Kidney (tissue), 14 donors: ENCODE measurements around the gene ZFP57. TPM values are rescaled to one million over a fixed set of nuclear protein-coding genes. Genes with fewer than 3 reads are reported as not detected.

Experiments
- DNase-seq, 5 donors: peaks; one replicate each; pipeline ENCODE4 v3.0.0-alpha.2; 2013 to 2020
- FAIRE-seq: peaks from 2 replicates; lab custom pipeline; 2012; peaks lifted over from hg19 to GRCh38; lab: Jason Lieb, UNC
- H3K27ac ChIP-seq, 2 donors: one replicate each; pipeline ENCODE4 v1.7.0; 2013; ENCODE audit warnings: low read depth in 2 of 2, low read length in 2 of 2, inconsistent platforms in 1 of 2
- H3K27me3 ChIP-seq: one replicate; pipeline ENCODE4 v1.7.1; 2013; ENCODE audit warnings: low read length, inconsistent platforms; ENCODE audit not compliant: control insufficient read depth, insufficient read depth
- H3K36me3 ChIP-seq, 3 donors: one replicate each; pipeline versions ENCODE4 v1.7.0 to v1.7.1; 2013; ENCODE audit warnings: low read length in 3 of 3, control low read depth in 1 of 3, inconsistent platforms in 1 of 3; ENCODE audit not compliant: insufficient read depth in 3 of 3, control insufficient read depth in 2 of 3
- H3K4me1 ChIP-seq, 3 donors: one replicate each; pipeline versions ENCODE4 v1.7.0 to v1.7.1; 2013; ENCODE audit warnings: low read length in 3 of 3, inconsistent platforms in 1 of 3, low read depth in 1 of 3; ENCODE audit not compliant: control insufficient read depth in 2 of 3, insufficient read depth in 2 of 3
- H3K4me3 ChIP-seq, 3 donors: one replicate each; pipeline versions ENCODE4 v1.7.0 to v1.8.1; 2013; ENCODE audit warnings: low read length in 3 of 3, control low read depth in 1 of 3, inconsistent platforms in 1 of 3
- H3K9ac ChIP-seq, 3 donors: one replicate each; pipeline versions ENCODE4 v1.7.0 to v1.7.1; 2013; ENCODE audit warnings: low read length in 3 of 3, control low read depth in 1 of 3, inconsistent platforms in 1 of 3
- H3K9me3 ChIP-seq, 3 donors: one replicate each; pipeline versions ENCODE4 v1.7.0 to v1.7.1; 2013; ENCODE audit warnings: low read length in 3 of 3, control low read depth in 1 of 3, inconsistent platforms in 1 of 3; ENCODE audit not compliant: control insufficient read depth in 2 of 3, insufficient read depth in 1 of 3
- CTCF ChIP-seq: IDR thresholded peaks from 3 replicates; pipeline ENCODE4 v1.5.1; 2012; ENCODE audit warnings: mild to moderate bottlenecking, moderate library complexity, borderline replicate concordance; ENCODE audit not compliant: insufficient read depth; ENCODE audit errors: extremely low read depth
- intact Hi-C: fragments of 100-400 bp; cut with DNase I; formaldehyde crosslinking; loops from one replicate; pipeline ENCODE4 v1.11.1; 2022
- polyA plus RNA-seq: library from polyadenylated mRNA; stranded (reverse); fragments of 350-450 nt; fragmentation: Illumina TruSeq; extraction: RNeasy Lipid Tissue Mini Kit (QIAGEN cat#74804); gene quantifications from one replicate; pipeline ENCODE4 v1.2.3, GENCODE V29; 2014; ENCODE audit warnings: low read depth, low replicate concordance; ENCODE audit not compliant: insufficient read depth
- total RNA-seq: library from RNA; stranded (reverse); fragmentation: NEBNext Ultra II Directional; extraction: Animal tissue kit (Norgen Biotek cat#: 25700); gene quantifications from one replicate; pipeline ENCODE4 v1.2.1, GENCODE V29; 2021
- donor health status: control.
- donor health status: control.
- donor health status: control.
- donor health status: control.
- donor health status: control.
- donor health status: DM: yes; HTN: yes; CAD: no.
- donor health status: Normal renal cell carcinoma (clear cell type).

The ZFP57 gene
- total and polyA plus RNA-seq, 2 donors from 2014 or later = 1.1 TPM; not detected in 1

GRCh38 chr6:29632789-29633533, 48.0 kb downstream of the ZFP57 start, which contains the start of gene GABBR1:
Gene GABBR1 (minus strand): TSS chr6:29633183. CDS start chr6:29632385, 798 bp downstream.
- intact Hi-C loops = no loop called here
- H3K27me3 ChIP-seq = no peaks in the 10 kb centered on the region
- H3K27ac ChIP-seq = no peak within 1 kb of the TSS
- peaks cover 0 to 13% (median 0%) of the 10 kb centered on the region in 3 donors for H3K4me1 ChIP-seq
- FAIRE-seq = no peak
- no peak for TF ChIP-seq CTCF
- peak; percentile 95 to 98 (median 96) for DNase-seq
- H3K4me3 ChIP-seq = peak within 1 kb of the TSS; percentile 56 to 72 (median 70)
- no peaks in the 10 kb centered on the region for H3K9me3 ChIP-seq
- H3K9ac ChIP-seq = peak within 1 kb of the TSS; percentile 22 to 65 (median 58)
- H3K36me3 ChIP-seq = no peaks in the 10 kb centered on the region

- no peaks in the 10 kb centered on the region for H3K27me3 ChIP-seq
- H3K36me3 ChIP-seq = no peaks in the 10 kb centered on the region
- no peaks in the 10 kb centered on the region for H3K9me3 ChIP-seq
- intact Hi-C loops = no loop called here
- no peak overlapping the region for H3K27ac ChIP-seq
- DNase-seq = peak; percentile 77 to 92 (median 84)
- peak overlapping the region; percentile 16 to 22 (median 16) for H3K9ac ChIP-seq
- H3K4me3 ChIP-seq = peak overlapping the region; percentile 56 to 72 (median 61)
- H3K4me1 ChIP-seq = peaks cover 0 to 13% (median 0%) of the 10 kb centered on the region in 3 donors
- TF ChIP-seq CTCF = no peak
- no peak for FAIRE-seq
Observed at GRCh38 chr6:29631860-29632731, 48.9 kb downstream of the ZFP57 start.

- no peak for TF ChIP-seq CTCF
- Histone ChIP-seq H3K27me3 (no peaks in the 10 kb centered on the region), H3K4me1 (peaks cover 0 to 13% (median 0%) of the 10 kb centered on the region in 3 donors), H3K36me3 (no peaks in the 10 kb centered on the region), H3K9ac (no peak overlapping the region), H3K9me3 (no peaks in the 10 kb centered on the region), H3K4me3 (no peak overlapping the region), H3K27ac (no peak overlapping the region)
- FAIRE-seq (no peak), DNase-seq (peak in 1 of 5 donors; percentile 72)
- intact Hi-C loops = no loop called here
Observed at GRCh38 chr6:29631209-29631810, 49.6 kb downstream of the ZFP57 start.
